ENCODE results near the gene MYL3. TPM values are rescaled to one million over a fixed set of nuclear protein-coding genes. Genes with fewer than 3 reads are reported as not detected.

The MYL3 gene
- total RNA-seq, 1 donor from 2014 or later: not detected

GRCh38 chr3:46896386-46896785 lies 33.1 kb upstream of the MYL3 start:
- intact Hi-C loops (cut with micrococcal nuclease): no loop called here
- DNase-seq (ENCODE audit: low spot score): no peak

GRCh38 chr3:46895761-46896160 lies 32.5 kb upstream of the MYL3 start:
- Mint-ChIP-seq H3K27ac (no peak overlapping the region), H3K4me1 (ENCODE audit: low read depth) (no peaks in the 10 kb centered on the region), H3K9me3 (no peaks in the 10 kb centered on the region), H3K27me3 (ENCODE audit: low read depth) (peaks cover 45% of the 10 kb centered on the region), H3K36me3 (ENCODE audit: low read depth) (no peaks in the 10 kb centered on the region), H3K4me3 (ENCODE audit: low read depth) (no peak overlapping the region)
- DNase-seq (ENCODE audit: low spot score): no peak
- intact Hi-C loops (cut with micrococcal nuclease): loop anchor here (1.0 to 2.0 kb wide), 2 partner anchors 29 to 190 kb away; no protein-coding TSS in a partner anchor

More at GRCh38 chr3:46896386-46896785, 33.1 kb upstream of the MYL3 start:
- no peaks in the 10 kb centered on the region for H3K36me3 Mint-ChIP-seq (ENCODE audit: low read depth)
- H3K27me3 Mint-ChIP-seq (ENCODE audit: low read depth): peaks cover 38% of the 10 kb centered on the region
- no peak overlapping the region for H3K27ac Mint-ChIP-seq
- no peaks in the 10 kb centered on the region for H3K9me3 Mint-ChIP-seq
- no peak overlapping the region for H3K4me3 Mint-ChIP-seq (ENCODE audit: low read depth)
- no peaks in the 10 kb centered on the region for H3K4me1 Mint-ChIP-seq (ENCODE audit: low read depth)

GRCh38 chr3:46895204-46895660 lies 32.0 kb upstream of the MYL3 start:
- Mint-ChIP-seq H3K4me1 (ENCODE audit: low read depth) (no peaks in the 10 kb centered on the region), H3K4me3 (ENCODE audit: low read depth) (no peak overlapping the region), H3K27me3 (ENCODE audit: low read depth) (peaks cover 48% of the 10 kb centered on the region), H3K36me3 (ENCODE audit: low read depth) (no peaks in the 10 kb centered on the region), H3K9me3 (no peaks in the 10 kb centered on the region), H3K27ac (no peak overlapping the region)
- intact Hi-C loops (cut with micrococcal nuclease): loop anchor here (1.0 to 2.0 kb wide), 2 partner anchors 28 to 190 kb away; no protein-coding TSS in a partner anchor
- peak; percentile 52 for DNase-seq (ENCODE audit: low spot score)

GRCh38 chr3:46894256-46894655 lies 31.0 kb upstream of the MYL3 start:
- peaks cover 49% of the 10 kb centered on the region for H3K27me3 Mint-ChIP-seq (ENCODE audit: low read depth)
- H3K9me3 Mint-ChIP-seq: no peaks in the 10 kb centered on the region
- H3K4me3 Mint-ChIP-seq (ENCODE audit: low read depth): no peak overlapping the region
- no peak overlapping the region for H3K27ac Mint-ChIP-seq
- intact Hi-C loops (cut with micrococcal nuclease): loop anchor here (2.0 kb wide), 1 partner anchor 27 kb away; no protein-coding TSS in a partner anchor
- no peaks in the 10 kb centered on the region for H3K4me1 Mint-ChIP-seq (ENCODE audit: low read depth)
- DNase-seq (ENCODE audit: low spot score): no peak
- no peaks in the 10 kb centered on the region for H3K36me3 Mint-ChIP-seq (ENCODE audit: low read depth)

- Mint-ChIP-seq H3K36me3 (ENCODE audit: low read depth) (no peaks in the 10 kb centered on the region), H3K27me3 (ENCODE audit: low read depth) (peaks cover 45% of the 10 kb centered on the region), H3K9me3 (no peaks in the 10 kb centered on the region), H3K4me1 (ENCODE audit: low read depth) (no peaks in the 10 kb centered on the region), H3K27ac (no peak overlapping the region), H3K4me3 (ENCODE audit: low read depth) (no peak overlapping the region)
- intact Hi-C loops (cut with micrococcal nuclease): loop anchor here (2.0 kb wide), 1 partner anchor 27 kb away; no protein-coding TSS in a partner anchor
- DNase-seq (ENCODE audit: low spot score): no peak
These were observed 30.5 kb upstream of the MYL3 start for GRCh38 chr3:46893763-46894162.

GRCh38 chr3:46893146-46893748 lies 30.0 kb upstream of the MYL3 start:
- Mint-ChIP-seq H3K4me3 (ENCODE audit: low read depth) (no peak overlapping the region), H3K36me3 (ENCODE audit: low read depth) (no peaks in the 10 kb centered on the region), H3K9me3 (no peaks in the 10 kb centered on the region), H3K27me3 (ENCODE audit: low read depth) (peaks cover 46% of the 10 kb centered on the region), H3K27ac (no peak overlapping the region), H3K4me1 (ENCODE audit: low read depth) (no peaks in the 10 kb centered on the region)
- intact Hi-C loops (cut with micrococcal nuclease): no loop called here
- DNase-seq (ENCODE audit: low spot score): no peak

- Mint-ChIP-seq H3K4me1 (ENCODE audit: low read depth) (no peaks in the 10 kb centered on the region), H3K4me3 (ENCODE audit: low read depth) (peak overlapping the region; percentile 32), H3K36me3 (ENCODE audit: low read depth) (no peaks in the 10 kb centered on the region), H3K27me3 (ENCODE audit: low read depth) (peaks cover 49% of the 10 kb centered on the region), H3K9me3 (no peaks in the 10 kb centered on the region), H3K27ac (no peak overlapping the region)
- intact Hi-C loops (cut with micrococcal nuclease): no loop called here
- DNase-seq (ENCODE audit: low spot score): no peak
These were observed 29.3 kb upstream of the MYL3 start for GRCh38 chr3:46892285-46893145.

- Mint-ChIP-seq H3K9me3 (no peaks in the 10 kb centered on the region), H3K27ac (no peak overlapping the region), H3K27me3 (ENCODE audit: low read depth) (peaks cover 49% of the 10 kb centered on the region), H3K4me3 (ENCODE audit: low read depth) (no peak overlapping the region), H3K4me1 (ENCODE audit: low read depth) (no peaks in the 10 kb centered on the region), H3K36me3 (ENCODE audit: low read depth) (no peaks in the 10 kb centered on the region)
- intact Hi-C loops (cut with micrococcal nuclease): no loop called here
- no peak for DNase-seq (ENCODE audit: low spot score)
These were observed 27.9 kb upstream of the MYL3 start for GRCh38 chr3:46891132-46891531.

GRCh38 chr3:46890132-46890531 lies 26.9 kb upstream of the MYL3 start:
- H3K4me3 Mint-ChIP-seq (ENCODE audit: low read depth): no peak overlapping the region
- no peak for DNase-seq (ENCODE audit: low spot score)
- no peaks in the 10 kb centered on the region for H3K9me3 Mint-ChIP-seq
- peaks cover 50% of the 10 kb centered on the region for H3K27me3 Mint-ChIP-seq (ENCODE audit: low read depth)
- H3K4me1 Mint-ChIP-seq (ENCODE audit: low read depth): peaks cover under 1% of the 10 kb centered on the region
- intact Hi-C loops (cut with micrococcal nuclease): no loop called here
- no peaks in the 10 kb centered on the region for H3K36me3 Mint-ChIP-seq (ENCODE audit: low read depth)
- no peak overlapping the region for H3K27ac Mint-ChIP-seq

GRCh38 chr3:46889381-46890110 lies 26.3 kb upstream of the MYL3 start:
- intact Hi-C loops (cut with micrococcal nuclease): no loop called here
- no peak for DNase-seq (ENCODE audit: low spot score)
- Mint-ChIP-seq H3K4me3 (ENCODE audit: low read depth) (no peak overlapping the region), H3K27ac (no peak overlapping the region), H3K36me3 (ENCODE audit: low read depth) (no peaks in the 10 kb centered on the region), H3K9me3 (no peaks in the 10 kb centered on the region), H3K27me3 (ENCODE audit: low read depth) (peaks cover 54% of the 10 kb centered on the region), H3K4me1 (ENCODE audit: low read depth) (peaks cover 6% of the 10 kb centered on the region)

- Mint-ChIP-seq H3K27me3 (ENCODE audit: low read depth) (peaks cover 59% of the 10 kb centered on the region), H3K4me3 (ENCODE audit: low read depth) (no peak overlapping the region)
These were observed 25.5 kb upstream of the MYL3 start for GRCh38 chr3:46888705-46889104.

GRCh38 chr3:46887980-46888494 lies 24.8 kb upstream of the MYL3 start:
- intact Hi-C loops (cut with micrococcal nuclease): no loop called here
- Mint-ChIP-seq H3K27ac (no peak overlapping the region), H3K27me3 (ENCODE audit: low read depth) (peaks cover 58% of the 10 kb centered on the region), H3K9me3 (no peaks in the 10 kb centered on the region), H3K4me1 (ENCODE audit: low read depth) (peaks cover 6% of the 10 kb centered on the region), H3K36me3 (ENCODE audit: low read depth) (no peaks in the 10 kb centered on the region), H3K4me3 (ENCODE audit: low read depth) (no peak overlapping the region)
- no peak for DNase-seq (ENCODE audit: low spot score)

More at GRCh38 chr3:46888705-46889104, 25.5 kb upstream of the MYL3 start:
- intact Hi-C loops (cut with micrococcal nuclease): no loop called here
- no peak for DNase-seq (ENCODE audit: low spot score)
- Mint-ChIP-seq H3K27ac (no peak overlapping the region), H3K36me3 (ENCODE audit: low read depth) (no peaks in the 10 kb centered on the region), H3K9me3 (no peaks in the 10 kb centered on the region), H3K4me1 (ENCODE audit: low read depth) (peaks cover 6% of the 10 kb centered on the region)
